GM12891 (cell line): Measurements from ENCODE around the gene MDGA2.

Experiments
- POLR2A ChIP-seq: IDR thresholded peaks from 2 replicates; pipeline ENCODE4 v1.6.1; 2011; ENCODE audit warnings: low read depth, low read length, control low read depth
- POLR2AphosphoS5 ChIP-seq: IDR thresholded peaks from 2 replicates; pipeline ENCODE4 v1.6.1; 2011; ENCODE audit warnings: low read depth, low read length, control low read depth

GRCh38 chr14:47149326-47149725, 526.1 kb downstream of the MDGA2 start:
- TF ChIP-seq POLR2A (no peak), POLR2AphosphoS5 (no peak)
